ENCODE data around the gene COL4A6.

Gene COL4A6

GRCh38 chrX:108331126-108331909 is 106.9 kb downstream of the COL4A6 start:
- H3K36me3 ChIP-seq (ENCODE audit: insufficient read depth, low read length), result no peaks in the 10 kb centered on the region
- no peak overlapping the region for H3K4me3 ChIP-seq (ENCODE audit: low read depth, low read length)
- H3K4me1 ChIP-seq (ENCODE audit: control insufficient read depth, insufficient read depth, low read length, unreplicated experiment), result no peaks in the 10 kb centered on the region
- no peak overlapping the region for H2AFZ ChIP-seq (ENCODE audit: low read length, unreplicated experiment)
- H3K79me2 ChIP-seq (ENCODE audit: control insufficient read depth, insufficient read depth, low read length, unreplicated experiment), result no peaks in the 10 kb centered on the region
- H3K27me3 ChIP-seq (ENCODE audit: insufficient read depth, low read length), result no peaks in the 10 kb centered on the region
- H3K27ac ChIP-seq (ENCODE audit: low read depth, low read length), result no peak overlapping the region

DNA sequence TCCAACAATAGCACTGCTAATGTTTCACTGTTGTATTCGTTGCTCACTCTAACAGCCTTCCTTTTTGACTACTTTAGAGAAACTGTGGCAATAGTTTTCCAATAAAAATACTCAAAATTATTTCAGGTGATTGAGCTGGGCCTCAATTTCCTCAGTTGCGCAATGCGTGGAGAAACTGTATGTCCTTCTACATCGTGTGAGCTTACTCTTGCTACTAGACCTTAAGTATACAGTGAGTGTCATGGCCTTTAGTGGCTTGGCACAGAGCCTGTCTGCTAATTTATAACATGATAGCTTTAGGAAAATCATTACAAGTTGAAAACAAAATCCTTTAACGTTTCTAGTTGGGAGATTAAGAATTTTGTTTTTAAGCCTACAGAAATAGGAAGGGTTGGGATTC is 114.5 kb downstream of the COL4A6 start:
- no peaks in the 10 kb centered on the region for H3K27me3 ChIP-seq (ENCODE audit: insufficient read depth, low read length)
- H3K4me3 ChIP-seq (ENCODE audit: low read depth, low read length), result no peak overlapping the region
- no peaks in the 10 kb centered on the region for H3K79me2 ChIP-seq (ENCODE audit: control insufficient read depth, insufficient read depth, low read length, unreplicated experiment)
- H3K27ac ChIP-seq (ENCODE audit: low read depth, low read length), result no peak overlapping the region
- H3K36me3 ChIP-seq (ENCODE audit: insufficient read depth, low read length), result no peaks in the 10 kb centered on the region
- no peaks in the 10 kb centered on the region for H3K4me1 ChIP-seq (ENCODE audit: control insufficient read depth, insufficient read depth, low read length, unreplicated experiment)
- H2AFZ ChIP-seq (ENCODE audit: low read length, unreplicated experiment), result no peak overlapping the region

- no peak overlapping the region for H3K4me3 ChIP-seq (ENCODE audit: low read depth, low read length)
- H3K36me3 ChIP-seq (ENCODE audit: insufficient read depth, low read length), result no peaks in the 10 kb centered on the region
- no peaks in the 10 kb centered on the region for H3K27me3 ChIP-seq (ENCODE audit: insufficient read depth, low read length)
- no peak overlapping the region for H2AFZ ChIP-seq (ENCODE audit: low read length, unreplicated experiment)
- H3K4me1 ChIP-seq (ENCODE audit: control insufficient read depth, insufficient read depth, low read length, unreplicated experiment), result no peaks in the 10 kb centered on the region
- no peaks in the 10 kb centered on the region for H3K79me2 ChIP-seq (ENCODE audit: control insufficient read depth, insufficient read depth, low read length, unreplicated experiment)
- no peak overlapping the region for H3K27ac ChIP-seq (ENCODE audit: low read depth, low read length)
Measured at GRCh38 chrX:108322234-108322633, 116.0 kb downstream of the COL4A6 start.

DNA sequence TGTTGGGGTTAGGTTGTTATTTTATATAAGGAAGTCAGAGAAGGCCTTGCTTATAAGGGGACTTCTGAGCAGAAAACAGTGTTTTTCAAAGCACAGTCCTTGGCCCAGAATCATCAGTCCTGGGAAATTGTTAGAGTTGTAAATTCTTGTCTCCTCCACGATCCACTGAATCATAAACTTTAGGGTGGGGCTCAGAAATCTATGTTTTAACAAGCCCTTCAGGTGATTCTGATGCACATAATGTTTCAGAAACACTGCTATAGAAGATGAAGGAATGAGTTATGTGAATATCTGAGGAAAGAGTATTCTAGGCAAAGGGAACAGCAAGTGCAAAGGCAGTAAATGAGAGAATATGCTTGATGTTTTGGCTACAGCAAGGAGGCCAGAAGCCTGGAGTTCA is 121.8 kb downstream of the COL4A6 start:
- Histone ChIP-seq H3K36me3 (ENCODE audit: insufficient read depth, low read length) (no peaks in the 10 kb centered on the region), H3K27ac (ENCODE audit: low read depth, low read length) (peak overlapping the region; percentile 5; the same call in 1 of the 2 replicates), H3K27me3 (ENCODE audit: insufficient read depth, low read length) (no peaks in the 10 kb centered on the region), H2AFZ (ENCODE audit: low read length, unreplicated experiment) (no peak overlapping the region), H3K4me3 (ENCODE audit: low read depth, low read length) (no peak overlapping the region), H3K4me1 (ENCODE audit: control insufficient read depth, insufficient read depth, low read length, unreplicated experiment) (peaks cover 26% of the 10 kb centered on the region), H3K79me2 (ENCODE audit: control insufficient read depth, insufficient read depth, low read length, unreplicated experiment) (no peaks in the 10 kb centered on the region)

- no peak overlapping the region for H3K4me3 ChIP-seq (ENCODE audit: low read depth, low read length)
- peak overlapping the region; percentile 96 for H3K27ac ChIP-seq (ENCODE audit: low read depth, low read length)
- H2AFZ ChIP-seq (ENCODE audit: low read length, unreplicated experiment), result no peak overlapping the region
- H3K27me3 ChIP-seq (ENCODE audit: insufficient read depth, low read length), result no peaks in the 10 kb centered on the region
- H3K79me2 ChIP-seq (ENCODE audit: control insufficient read depth, insufficient read depth, low read length, unreplicated experiment), result no peaks in the 10 kb centered on the region
- H3K36me3 ChIP-seq (ENCODE audit: insufficient read depth, low read length), result no peaks in the 10 kb centered on the region
- H3K4me1 ChIP-seq (ENCODE audit: control insufficient read depth, insufficient read depth, low read length, unreplicated experiment), result peaks cover 34% of the 10 kb centered on the region
Measured at GRCh38 chrX:108313669-108314068, 124.6 kb downstream of the COL4A6 start.

DNA sequence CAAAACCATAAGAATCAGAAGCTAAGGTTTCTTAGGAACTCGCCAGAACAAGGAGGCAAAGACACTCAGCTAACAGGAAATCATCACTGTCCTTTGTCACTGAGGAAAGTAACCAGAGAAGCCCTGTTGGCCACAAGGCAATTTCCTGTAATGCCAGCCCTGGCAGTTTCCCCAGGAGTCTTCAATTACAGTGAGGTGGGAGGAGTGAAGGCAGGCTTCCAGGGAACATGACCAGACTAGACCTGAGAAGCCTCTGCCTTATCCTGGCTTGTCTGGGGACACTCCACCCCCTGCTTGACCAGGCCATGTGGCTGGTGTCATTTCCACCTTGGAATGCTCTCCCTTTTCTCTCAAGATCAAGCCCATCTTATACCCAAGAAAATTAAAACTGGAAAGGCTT is 125.3 kb downstream of the COL4A6 start:
- no peaks in the 10 kb centered on the region for H3K36me3 ChIP-seq (ENCODE audit: insufficient read depth, low read length)
- H3K4me3 ChIP-seq (ENCODE audit: low read depth, low read length), result no peak overlapping the region
- H3K27ac ChIP-seq (ENCODE audit: low read depth, low read length), result peak overlapping the region; percentile 96

GRCh38 chrX:108312011-108312410 is 126.2 kb downstream of the COL4A6 start:
- no peaks in the 10 kb centered on the region for H3K36me3 ChIP-seq (ENCODE audit: insufficient read depth, low read length)
- peaks cover 50% of the 10 kb centered on the region for H3K4me1 ChIP-seq (ENCODE audit: control insufficient read depth, insufficient read depth, low read length, unreplicated experiment)
- no peak overlapping the region for H2AFZ ChIP-seq (ENCODE audit: low read length, unreplicated experiment)
- H3K27me3 ChIP-seq (ENCODE audit: insufficient read depth, low read length), result no peaks in the 10 kb centered on the region
- peak overlapping the region; percentile 96 for H3K27ac ChIP-seq (ENCODE audit: low read depth, low read length)
- no peak overlapping the region for H3K4me3 ChIP-seq (ENCODE audit: low read depth, low read length)
- H3K79me2 ChIP-seq (ENCODE audit: control insufficient read depth, insufficient read depth, low read length, unreplicated experiment), result no peaks in the 10 kb centered on the region

More for the DNA sequence above, 125.3 kb downstream of the COL4A6 start:
- no peak overlapping the region for H2AFZ ChIP-seq (ENCODE audit: low read length, unreplicated experiment)
- H3K79me2 ChIP-seq (ENCODE audit: control insufficient read depth, insufficient read depth, low read length, unreplicated experiment), result no peaks in the 10 kb centered on the region
- peaks cover 41% of the 10 kb centered on the region for H3K4me1 ChIP-seq (ENCODE audit: control insufficient read depth, insufficient read depth, low read length, unreplicated experiment)
- H3K27me3 ChIP-seq (ENCODE audit: insufficient read depth, low read length), result no peaks in the 10 kb centered on the region

DNA sequence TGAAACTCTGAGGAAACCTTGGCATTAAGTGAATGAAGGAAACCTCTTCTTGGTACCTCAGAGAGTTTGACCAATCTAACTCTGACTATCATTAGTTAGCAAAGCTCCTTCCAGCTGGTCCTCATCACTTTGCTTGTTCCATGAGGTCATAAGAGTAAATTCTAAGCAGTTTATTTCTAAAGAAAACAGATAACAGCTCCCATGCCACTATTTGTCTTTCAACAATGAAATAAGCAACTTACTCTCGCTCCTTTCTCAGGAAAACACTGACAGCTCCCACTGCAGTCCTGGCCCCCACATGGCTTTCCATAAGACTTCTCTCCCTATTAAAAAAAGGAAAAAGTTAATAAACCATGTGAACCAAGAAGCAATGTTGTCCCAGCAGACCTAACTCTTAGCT is 127.7 kb downstream of the COL4A6 start:
- no peaks in the 10 kb centered on the region for H3K79me2 ChIP-seq (ENCODE audit: control insufficient read depth, insufficient read depth, low read length, unreplicated experiment)
- H3K27ac ChIP-seq (ENCODE audit: low read depth, low read length), result peak overlapping the region; percentile 96
- no peak overlapping the region for H3K4me3 ChIP-seq (ENCODE audit: low read depth, low read length)
- H2AFZ ChIP-seq (ENCODE audit: low read length, unreplicated experiment), result no peak overlapping the region
- peaks cover 44% of the 10 kb centered on the region for H3K4me1 ChIP-seq (ENCODE audit: control insufficient read depth, insufficient read depth, low read length, unreplicated experiment)
- H3K27me3 ChIP-seq (ENCODE audit: insufficient read depth, low read length), result no peaks in the 10 kb centered on the region
- H3K36me3 ChIP-seq (ENCODE audit: insufficient read depth, low read length), result no peaks in the 10 kb centered on the region

- no peak overlapping the region for H2AFZ ChIP-seq (ENCODE audit: low read length, unreplicated experiment)
- H3K27ac ChIP-seq (ENCODE audit: low read depth, low read length), result peak overlapping the region; percentile 96
Measured at GRCh38 chrX:108309144-108309543, 129.1 kb downstream of the COL4A6 start.

DNA sequence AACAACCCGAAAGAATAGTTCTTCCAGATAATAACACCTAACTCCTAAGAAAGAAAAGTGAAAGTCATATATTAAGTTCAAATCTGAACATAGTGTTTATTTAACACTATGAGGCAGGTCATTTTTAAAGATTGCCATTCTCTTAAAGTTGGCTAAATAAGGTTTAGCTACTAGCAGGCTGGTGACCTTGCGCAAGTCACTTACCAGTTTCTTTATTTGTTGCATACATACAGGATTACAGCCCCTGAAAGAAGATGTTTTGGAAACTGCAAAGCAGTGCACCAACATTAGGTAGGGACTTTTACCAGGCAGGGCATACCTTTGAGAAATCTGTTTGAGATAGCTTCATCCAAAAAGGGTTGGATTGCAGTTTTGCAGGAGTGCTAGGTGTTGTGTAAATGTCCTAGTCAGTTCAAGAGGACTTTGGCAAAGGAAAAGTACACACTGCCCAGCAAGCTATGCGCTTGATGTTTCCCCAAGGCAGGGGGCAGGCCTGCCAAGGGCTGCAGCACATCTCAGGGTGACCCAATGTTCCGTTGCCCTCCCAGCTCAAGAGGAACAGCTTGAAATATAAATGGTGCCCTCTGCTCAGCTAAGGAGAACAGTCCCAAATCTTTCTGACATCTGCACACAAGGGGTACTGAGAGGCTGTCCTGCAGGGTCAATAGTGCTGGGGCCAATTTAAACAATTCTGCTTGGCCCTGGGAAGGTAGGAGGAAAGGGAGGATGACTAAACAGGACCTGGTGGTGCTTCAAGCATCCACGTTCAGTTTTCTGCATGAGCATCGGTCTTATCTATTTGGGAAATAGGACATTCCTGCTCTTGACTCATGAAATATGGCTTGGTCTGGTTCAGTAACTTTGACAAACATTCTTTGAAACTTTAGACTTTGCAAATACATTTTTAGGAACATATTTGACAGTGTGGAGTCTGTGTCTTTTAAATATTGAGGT is 130.8 kb downstream of the COL4A6 start:
- Histone ChIP-seq H2AFZ (ENCODE audit: low read length, unreplicated experiment) (no peak overlapping the region), H3K36me3 (ENCODE audit: insufficient read depth, low read length) (no peaks in the 10 kb centered on the region), H3K27ac (ENCODE audit: low read depth, low read length) (peak overlapping the region; percentile 96), H3K27me3 (ENCODE audit: insufficient read depth, low read length) (no peaks in the 10 kb centered on the region), H3K4me3 (ENCODE audit: low read depth, low read length) (no peak overlapping the region), H3K79me2 (ENCODE audit: control insufficient read depth, insufficient read depth, low read length, unreplicated experiment) (no peaks in the 10 kb centered on the region), H3K4me1 (ENCODE audit: control insufficient read depth, insufficient read depth, low read length, unreplicated experiment) (peaks cover 32% of the 10 kb centered on the region)

More at GRCh38 chrX:108309144-108309543, 129.1 kb downstream of the COL4A6 start:
- Histone ChIP-seq H3K79me2 (ENCODE audit: control insufficient read depth, insufficient read depth, low read length, unreplicated experiment) (no peaks in the 10 kb centered on the region), H3K4me3 (ENCODE audit: low read depth, low read length) (no peak overlapping the region), H3K36me3 (ENCODE audit: insufficient read depth, low read length) (no peaks in the 10 kb centered on the region), H3K27me3 (ENCODE audit: insufficient read depth, low read length) (no peaks in the 10 kb centered on the region), H3K4me1 (ENCODE audit: control insufficient read depth, insufficient read depth, low read length, unreplicated experiment) (peaks cover 41% of the 10 kb centered on the region)

Data from ACC112 (cell line).